Measurements from ENCODE around the gene SH3TC2.

DNA sequence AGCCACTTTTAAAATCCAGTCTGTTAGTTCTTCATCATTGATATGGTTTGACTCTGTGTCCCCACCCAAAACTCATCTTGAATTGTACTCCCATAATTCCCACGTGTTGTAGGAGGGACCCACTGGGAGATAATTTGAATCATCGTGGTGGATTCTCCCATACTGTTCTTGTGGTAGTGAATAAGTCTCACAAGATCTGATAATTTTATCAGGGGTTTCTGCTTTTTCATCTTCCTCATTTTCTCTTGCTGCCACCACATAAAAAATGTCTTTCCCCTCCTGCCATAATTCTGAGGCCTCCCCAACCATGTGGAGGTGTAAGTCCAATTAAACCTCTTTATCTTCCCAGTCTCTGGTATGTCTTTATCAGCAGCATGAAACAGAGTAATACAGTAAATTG lies 26.9 kb upstream of the SH3TC2 start:
- no peak for TF ChIP-seq POLR2A (IDR thresholded peaks at IDR 0.05)
- TF ChIP-seq, protein P1, sequence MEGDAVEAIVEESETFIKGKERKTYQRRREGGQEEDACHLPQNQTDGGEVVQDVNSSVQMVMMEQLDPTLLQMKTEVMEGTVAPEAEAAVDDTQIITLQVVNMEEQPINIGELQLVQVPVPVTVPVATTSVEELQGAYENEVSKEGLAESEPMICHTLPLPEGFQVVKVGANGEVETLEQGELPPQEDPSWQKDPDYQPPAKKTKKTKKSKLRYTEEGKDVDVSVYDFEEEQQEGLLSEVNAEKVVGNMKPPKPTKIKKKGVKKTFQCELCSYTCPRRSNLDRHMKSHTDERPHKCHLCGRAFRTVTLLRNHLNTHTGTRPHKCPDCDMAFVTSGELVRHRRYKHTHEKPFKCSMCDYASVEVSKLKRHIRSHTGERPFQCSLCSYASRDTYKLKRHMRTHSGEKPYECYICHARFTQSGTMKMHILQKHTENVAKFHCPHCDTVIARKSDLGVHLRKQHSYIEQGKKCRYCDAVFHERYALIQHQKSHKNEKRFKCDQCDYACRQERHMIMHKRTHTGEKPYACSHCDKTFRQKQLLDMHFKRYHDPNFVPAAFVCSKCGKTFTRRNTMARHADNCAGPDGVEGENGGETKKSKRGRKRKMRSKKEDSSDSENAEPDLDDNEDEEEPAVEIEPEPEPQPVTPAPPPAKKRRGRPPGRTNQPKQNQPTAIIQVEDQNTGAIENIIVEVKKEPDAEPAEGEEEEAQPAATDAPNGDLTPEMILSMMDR (IDR thresholded peaks at IDR 0.05): no peak
